ENCODE data around the gene BEST2.

Gene BEST2

DNA sequence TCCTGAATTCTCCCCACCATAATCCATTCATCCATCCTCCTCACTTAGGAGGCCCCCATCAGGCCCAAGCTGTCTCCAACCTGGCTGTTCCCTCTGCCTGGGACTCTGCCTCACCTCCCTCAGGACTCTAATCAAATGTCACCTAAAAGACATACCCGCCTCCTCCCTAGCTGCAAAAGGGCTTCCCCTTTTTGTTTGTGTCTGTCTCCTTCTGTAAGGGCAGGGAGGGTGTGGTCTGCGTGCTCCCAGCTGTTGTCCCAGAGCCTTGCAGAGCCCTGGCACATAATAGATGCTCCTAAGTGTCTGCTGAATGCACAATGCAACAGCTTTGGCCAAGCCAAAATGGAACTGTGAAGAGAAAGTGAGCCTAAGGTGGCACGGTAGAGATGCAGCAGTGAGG is 21.5 kb upstream of the BEST2 start:
- DNase-seq (ENCODE audit: low read depth), result no peak

DNA sequence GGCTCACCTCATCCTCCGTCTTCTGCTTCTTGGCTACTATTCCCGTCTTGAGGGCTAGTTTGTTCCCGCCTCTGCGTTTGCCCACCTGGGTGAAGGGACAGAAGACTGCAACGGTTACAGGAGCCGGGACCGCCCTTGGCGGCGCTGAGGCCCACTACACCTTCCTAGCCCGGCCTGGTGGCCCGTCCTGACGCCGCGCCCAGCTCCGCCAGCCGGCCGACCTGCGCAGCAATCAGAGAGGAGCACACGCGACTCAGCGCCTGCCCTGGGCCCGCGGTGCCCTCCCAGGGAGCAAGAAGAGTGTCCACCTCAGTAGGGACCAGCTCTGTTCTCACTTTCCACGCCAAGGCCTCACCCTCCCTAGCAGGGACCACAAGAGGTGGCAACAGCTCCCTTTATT is 20.3 kb upstream of the BEST2 start:
- DNase-seq (ENCODE audit: low read depth), result no peak

DNA sequence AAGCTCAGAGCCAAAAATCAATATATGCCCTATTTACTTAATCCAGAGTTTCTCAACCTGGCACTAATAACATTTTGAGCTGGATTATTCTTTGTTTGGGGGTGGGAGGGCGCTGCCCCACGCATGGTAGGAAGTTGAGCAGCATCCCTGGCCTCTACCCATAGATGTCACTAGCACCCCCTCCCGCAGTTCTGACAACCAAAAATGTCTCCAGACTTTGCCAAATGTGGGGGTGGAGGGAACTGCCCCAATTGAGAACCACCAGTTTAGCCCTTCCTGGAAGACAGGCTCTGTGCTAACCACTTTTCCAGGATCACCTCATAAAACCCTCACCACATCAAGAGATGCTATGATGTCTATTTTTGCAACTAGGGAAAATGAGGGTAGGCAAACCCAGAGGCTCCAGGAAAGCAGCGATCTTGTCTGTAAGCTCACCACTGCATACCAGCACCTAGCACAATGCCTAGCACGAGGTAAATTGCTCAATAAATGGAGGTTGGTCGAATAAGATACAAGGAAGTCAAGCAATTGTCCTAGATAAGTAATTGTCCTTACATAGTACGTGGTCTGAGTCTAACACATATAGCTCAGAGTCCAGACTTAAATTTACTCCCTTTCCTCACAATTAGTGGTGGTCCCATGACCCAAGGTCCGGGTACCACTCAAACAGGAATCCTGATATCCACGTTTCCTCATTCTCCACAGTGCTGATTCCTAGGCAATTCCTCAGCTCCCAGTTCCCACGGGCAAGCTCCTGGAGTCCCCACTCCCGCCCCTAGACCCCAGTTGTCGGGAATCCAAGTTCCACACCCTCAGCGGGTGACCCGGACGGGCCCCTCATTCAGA is 18.0 kb upstream of the BEST2 start:
- DNase-seq (ENCODE audit: low read depth), result no peak

DNA sequence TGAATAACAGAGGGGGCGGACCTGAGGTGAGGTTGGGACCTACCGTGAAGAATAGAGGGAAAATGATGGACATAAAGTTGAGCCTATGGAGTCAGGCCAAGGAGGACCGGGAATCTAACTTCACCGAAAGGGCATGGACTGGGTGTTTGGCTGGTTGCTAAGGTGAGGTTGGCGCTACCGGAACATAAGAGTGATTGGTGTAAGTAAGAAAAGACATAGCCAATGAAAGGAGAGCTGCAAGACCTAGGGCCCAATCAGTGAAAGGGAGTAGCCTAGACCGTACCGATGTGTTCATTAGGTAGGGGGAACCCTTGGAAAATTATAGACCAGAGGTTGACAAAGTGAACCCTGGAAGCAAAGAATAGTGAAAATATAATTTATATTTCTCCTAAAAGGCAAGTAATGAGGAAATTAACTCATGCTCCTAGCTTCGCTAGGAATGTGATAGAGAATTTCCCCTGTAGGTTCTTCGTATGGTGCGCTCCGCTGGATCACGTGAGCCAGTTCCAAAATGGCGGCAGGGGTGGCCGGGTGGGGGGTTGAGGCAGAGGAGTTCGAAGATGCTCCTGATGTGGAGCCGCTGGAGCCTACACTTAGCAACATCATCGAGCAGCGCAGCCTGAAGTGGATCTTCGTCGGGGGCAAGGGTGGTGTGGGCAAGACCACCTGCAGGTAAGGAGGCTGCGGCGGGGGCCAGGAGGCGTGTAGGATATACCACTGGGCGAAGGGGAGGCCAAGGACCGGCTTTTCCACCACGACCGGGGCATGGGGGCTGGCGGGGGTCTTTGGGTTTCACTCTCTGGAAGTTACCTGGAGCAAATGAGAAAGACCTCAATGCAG is 14.4 kb upstream of the BEST2 start, which contains the start of gene GET3:
Gene GET3 (plus strand): TSS at position 503 of the 840 bp plus-strand sequence. CDS start 9 bp downstream, at position 512.
- peak; percentile 59 for DNase-seq (ENCODE audit: low read depth)

DNA sequence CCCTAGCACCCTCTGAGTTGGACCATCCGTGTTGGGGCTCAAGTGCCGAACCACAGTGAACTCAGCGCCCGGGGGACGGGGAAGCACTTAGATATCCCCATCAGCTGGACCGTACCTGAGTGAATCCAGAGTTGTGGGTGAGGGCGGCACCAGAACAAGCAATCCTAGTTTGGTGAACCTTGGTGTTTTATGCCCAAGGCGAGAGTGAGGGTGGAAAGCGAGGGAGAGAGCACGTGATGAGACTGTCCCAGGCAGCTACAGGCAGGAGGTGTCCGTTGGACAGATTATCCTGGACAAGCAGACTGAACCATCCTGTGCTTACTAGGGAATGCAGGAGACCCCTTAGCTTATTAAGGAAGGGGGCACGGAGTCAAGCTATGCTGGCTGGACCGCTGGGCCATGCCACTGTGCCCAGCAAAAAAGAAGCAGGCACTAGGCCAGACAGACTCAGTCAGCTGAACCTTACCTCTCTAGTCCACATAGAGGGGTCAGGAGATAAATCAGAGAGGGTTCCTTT is 13.7 kb upstream of the BEST2 start:
- DNase-seq (ENCODE audit: low read depth), result no peak

DNA sequence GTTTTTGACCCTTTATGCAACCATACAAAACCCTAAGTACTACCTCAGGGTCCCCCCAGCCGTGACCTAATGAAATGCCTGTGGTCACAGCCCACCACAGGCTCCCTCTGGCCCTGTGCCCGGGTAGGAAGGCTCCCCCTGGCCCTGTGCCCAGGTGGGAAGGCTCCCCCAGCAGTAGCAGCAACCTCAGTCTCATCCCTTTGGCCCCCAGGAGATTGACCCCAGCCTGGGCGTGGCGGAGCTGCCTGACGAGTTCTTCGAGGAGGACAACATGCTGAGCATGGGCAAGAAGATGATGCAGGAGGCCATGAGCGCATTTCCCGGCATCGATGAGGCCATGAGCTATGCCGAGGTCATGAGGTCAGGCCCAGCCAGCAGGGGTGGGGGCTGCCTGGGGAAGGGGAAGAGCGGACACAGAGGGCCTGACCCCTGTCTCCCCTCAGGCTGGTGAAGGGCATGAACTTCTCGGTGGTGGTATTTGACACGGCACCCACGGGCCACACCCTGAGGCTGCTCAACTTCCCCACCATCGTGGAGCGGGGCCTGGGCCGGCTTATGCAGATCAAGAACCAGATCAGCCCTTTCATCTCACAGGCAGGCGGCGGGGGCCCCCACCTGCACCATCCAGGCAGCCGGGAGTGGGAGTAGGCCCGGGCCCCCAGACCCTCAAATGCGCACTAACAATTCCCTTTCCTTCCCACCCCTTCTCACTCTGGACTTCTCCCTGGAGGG is 6.3 kb upstream of the BEST2 start:
- DNase-seq (ENCODE audit: low read depth), result no peak

DNA sequence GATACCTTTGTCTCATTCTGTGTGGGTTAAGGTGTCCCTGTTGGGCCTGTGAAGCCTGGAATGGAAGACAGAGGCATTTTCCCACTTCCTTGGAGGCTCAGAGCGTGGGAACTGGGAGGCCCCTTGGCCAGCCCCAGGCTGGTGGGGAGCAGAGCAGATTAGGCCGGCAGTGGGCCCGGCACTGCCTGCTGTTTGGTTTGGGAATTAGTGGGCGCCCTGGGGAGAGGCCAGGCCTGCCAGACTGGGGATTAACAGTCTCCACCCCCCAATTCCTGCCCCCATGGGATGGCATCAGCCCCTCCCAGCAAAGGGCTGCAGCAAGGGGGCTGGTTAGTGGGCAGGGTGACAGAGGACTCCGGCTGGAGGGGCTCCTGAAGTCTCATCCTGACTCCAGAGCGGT is 3.1 kb upstream of the BEST2 start:
- DNase-seq (ENCODE audit: low read depth), result no peak

DNA sequence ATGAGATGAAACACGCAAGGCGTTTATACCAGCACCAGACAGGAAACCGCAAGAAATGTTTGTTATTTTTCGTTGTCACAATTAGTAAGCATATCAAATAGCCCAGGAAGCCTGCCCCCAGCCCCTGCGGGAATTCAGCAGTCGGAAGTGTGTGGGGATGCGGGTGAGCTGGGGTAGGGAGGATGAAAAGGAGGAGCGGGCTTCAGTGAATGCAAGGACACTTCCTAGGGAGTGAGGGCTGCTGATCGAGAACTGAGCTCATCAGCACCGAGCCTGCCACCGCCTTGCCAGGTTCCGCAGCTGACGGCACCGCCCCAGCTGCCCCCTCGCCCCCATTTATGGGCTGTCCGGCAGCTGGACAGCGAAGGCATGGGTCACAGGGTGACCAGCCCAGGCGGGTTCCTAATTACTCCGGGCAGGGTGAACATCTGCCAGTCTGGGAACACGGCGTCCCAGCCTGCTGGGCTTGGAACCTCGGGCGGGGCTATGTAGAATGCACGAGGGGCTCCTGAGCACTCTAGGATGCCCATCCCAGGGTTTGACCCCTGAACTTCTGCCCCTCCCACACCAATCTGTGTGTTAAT is 1.6 kb upstream of the BEST2 start:
- DNase-seq (ENCODE audit: low read depth), result no peak

DNA sequence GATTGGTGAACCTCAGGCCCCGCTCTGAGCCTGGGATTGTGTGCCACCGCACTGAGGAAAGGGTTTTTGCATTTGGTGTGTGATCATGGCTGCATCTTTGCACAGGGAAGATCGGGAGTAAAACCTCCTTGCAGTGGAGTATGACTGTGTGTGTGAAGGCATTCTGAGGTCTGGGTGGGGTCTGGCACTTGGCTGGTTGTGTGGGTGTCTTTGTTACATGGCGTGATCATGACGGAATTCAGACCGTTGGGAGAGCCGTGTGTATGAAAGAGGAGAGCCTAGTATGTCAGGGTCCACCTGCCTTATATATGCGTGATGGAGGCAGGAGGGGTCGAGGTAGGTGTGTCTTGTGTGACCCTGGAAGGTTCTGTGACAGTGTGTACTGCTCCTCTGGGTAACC is 740 bp upstream of the BEST2 start:
- no peak for DNase-seq (ENCODE audit: low read depth)

DNA sequence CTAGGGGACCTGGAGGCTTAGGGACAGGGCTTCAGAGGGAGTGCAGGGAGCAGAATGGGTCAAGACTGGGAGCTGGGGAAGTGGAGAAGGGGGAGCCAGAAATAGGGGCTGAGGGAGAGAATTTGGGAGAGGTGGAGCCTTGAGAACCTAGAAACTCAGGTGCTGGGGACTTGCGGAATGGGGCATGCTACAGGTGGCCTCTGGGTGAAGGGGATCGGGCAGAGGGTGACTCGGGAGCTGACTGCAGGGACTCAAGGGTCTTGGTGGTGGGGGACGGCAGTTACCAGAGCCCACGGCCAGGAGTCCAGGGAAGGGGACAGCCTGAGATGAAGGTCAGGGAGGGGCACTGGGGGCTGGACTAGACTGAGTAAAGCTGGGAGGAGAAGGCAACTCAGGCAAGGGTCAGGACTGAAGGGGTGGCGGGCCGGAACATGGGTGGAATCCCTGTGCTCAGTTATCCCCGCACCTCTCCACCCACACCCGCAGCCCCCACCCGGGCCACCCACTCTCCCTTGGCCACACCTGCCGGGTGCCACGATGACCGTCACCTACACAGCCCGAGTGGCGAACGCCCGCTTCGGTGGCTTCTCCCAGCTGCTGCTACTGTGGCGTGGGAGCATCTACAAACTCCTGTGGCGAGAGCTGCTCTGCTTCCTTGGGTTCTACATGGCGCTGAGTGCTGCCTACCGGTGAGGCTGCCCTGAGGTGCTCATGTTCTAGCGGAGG is 628 bp downstream of the BEST2 start:
- DNase-seq (ENCODE audit: low read depth), result no peak

DNA sequence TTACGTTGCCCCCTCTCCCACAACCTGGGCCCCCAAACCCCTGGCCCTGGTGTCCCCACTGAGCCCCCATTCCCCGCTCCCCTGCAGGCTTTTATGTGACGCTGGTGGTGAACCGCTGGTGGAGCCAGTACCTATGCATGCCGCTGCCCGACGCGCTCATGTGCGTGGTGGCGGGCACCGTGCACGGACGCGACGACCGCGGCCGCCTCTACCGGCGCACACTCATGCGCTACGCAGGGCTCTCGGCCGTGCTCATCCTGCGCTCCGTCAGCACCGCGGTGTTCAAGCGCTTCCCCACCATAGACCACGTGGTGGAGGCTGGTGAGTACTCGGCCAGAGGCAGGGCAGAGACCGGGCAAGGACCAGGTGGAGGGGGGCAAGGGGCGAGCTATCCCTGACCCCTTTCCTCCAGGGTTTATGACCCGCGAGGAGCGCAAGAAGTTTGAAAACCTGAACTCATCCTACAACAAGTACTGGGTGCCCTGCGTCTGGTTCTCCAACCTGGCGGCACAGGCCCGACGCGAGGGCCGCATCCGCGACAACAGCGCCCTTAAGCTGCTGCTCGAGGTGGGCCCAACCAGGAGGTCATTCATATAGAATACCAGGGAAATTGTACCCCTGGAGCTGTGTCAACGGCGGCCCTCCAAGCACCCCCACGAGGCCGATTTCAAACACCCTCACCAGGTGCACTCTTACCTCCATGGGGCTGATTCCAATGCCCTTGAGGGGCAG is 3.0 kb downstream of the BEST2 start:
- DNase-seq (ENCODE audit: low read depth), result no peak

DNA sequence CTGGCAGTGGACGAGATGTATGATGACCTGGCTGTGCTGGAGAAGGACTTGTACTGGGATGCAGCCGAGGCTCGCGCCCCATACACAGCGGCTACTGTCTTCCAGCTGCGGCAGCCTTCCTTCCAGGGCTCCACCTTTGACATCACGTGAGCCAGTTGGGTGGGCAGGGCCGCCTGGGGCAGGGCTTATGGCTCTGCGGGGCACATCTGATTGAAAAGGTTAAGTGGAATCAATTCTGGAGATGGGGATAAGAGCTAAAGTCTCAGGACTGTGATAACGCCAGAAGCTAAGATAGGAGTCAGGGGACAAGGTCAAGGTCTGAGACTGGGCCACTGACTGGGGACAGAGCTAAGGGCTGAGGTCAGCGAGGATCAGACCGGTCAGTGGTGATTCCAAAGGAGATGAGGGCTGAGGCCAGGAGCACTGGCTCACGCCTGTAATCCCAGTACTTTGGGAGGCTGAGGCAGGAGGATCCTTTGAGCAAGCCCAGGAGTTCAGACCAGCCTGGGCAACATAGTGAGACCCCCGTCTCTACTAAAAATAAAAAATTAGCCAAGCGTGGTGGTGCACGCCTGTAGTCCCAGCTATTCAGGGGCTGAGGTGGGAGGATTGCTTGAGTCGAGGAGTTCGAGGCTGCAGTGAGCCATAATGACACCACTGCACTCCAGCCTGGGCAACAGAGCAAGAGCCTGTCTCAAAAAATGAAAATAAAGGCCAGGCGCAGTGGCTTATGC is 4.7 kb downstream of the BEST2 start:
- DNase-seq (ENCODE audit: low read depth), result no peak

DNA sequence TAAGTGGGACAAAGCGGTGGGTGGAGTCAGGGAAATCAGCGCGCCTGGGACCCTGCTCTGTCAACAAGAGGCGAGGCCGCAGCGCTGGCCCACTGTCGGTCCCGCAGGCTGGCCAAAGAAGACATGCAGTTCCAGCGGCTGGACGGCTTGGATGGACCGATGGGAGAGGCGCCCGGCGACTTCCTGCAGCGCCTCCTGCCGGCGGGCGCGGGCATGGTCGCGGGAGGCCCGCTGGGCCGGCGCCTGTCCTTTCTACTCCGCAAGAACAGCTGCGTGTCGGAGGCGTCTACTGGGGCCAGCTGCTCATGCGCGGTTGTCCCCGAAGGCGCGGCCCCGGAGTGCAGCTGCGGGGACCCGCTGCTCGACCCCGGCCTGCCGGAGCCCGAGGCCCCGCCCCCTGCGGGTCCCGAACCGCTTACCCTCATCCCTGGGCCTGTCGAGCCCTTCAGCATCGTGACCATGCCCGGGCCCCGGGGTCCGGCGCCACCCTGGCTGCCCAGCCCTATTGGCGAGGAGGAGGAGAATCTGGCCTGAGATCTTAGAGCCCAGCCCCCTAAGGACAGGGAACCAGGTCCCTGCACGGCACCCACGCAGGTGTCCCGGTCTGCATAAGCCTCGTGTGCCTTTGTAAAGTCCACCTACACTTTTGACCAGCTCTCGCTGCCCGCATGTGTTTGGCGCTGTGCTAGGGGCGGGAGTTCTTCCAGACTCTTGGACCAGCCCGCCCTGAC is 6.1 kb downstream of the BEST2 start:
- no peak for DNase-seq (ENCODE audit: low read depth)

DNA sequence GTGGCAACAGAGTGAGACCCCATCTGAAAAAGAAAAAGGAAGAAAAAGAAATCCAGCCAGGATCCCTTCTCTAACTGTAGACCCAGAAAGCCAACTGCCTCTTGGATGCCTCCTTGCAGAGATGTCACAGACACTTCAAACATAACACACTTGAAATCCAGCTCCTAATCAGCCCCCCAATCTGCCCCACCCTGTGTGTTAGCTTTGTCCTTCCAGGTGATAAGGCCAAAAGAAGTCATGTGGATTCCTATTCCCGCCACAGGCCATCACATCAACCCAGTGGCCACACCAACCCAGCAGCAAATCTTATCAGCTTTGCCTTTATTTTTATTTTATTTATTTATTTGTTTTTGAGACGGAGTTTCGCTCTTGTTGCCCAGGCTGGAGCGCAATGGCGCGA is 8.1 kb downstream of the BEST2 start:
- no peak for DNase-seq (ENCODE audit: low read depth)

DNA sequence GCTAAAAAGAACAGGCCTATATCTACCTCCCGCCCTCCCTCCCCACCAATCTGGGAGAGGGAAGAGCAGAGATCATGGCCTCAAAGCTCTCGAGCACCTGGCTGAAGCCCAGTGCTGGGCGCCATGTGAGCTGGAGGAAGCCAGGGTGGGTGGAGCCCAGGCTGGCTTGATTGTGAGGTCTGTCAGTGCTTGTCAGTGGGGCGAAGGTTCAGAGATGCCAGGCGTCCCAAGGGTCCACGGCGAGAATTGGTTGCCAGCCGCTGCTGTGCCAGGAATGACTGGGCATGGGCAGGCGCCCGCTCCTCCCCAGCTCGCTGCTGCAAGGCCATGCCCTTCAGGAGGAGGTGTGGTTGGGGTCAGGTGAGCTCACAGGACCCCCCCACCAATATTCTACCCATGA is 11.5 kb downstream of the BEST2 start:
- DNase-seq (ENCODE audit: low read depth), result no peak

DNA sequence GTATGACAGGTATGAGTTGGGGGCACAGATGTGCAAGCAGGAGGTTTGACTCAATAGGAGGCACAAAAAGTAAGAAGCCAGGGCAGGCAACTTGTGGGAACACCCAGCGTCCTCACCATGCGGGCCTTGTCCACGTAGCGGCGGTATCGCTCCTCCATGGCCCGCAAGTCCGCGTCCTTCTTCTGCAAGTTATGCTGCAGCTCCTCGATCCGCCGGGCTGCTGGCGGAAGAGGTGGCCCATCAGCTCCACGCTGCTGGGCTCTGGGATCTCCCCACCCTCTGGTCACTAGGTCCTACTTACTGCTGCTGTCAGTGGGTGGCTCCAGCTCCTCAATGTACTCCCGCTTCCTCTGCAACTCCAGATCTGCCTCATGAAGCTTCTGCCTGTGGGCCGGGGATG is 13.1 kb downstream of the BEST2 start:
- DNase-seq (ENCODE audit: low read depth), result no peak

DNA sequence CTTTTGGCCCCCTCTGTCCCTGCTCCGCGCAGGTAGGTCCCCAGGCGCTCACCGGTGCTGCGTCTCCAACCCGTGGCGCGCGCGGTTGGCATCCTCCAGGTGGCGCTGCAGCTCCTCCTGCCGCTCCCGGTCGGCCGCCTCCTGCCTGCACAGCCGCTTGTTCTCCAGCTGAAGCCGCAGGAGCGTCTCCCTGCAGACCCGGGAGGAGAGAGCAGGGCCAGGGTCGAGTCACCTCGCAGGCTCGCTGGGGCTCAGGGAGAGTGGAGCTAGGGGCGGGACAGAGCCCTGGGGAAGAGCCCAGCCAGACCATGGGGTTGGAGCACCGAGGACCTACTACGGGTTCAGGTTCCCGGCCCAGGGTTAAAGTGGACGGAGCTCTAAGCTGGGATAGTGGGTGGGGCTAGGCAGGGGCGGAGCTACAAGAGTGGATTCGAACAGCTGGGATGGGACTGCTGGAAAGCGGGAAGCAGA is 14.5 kb downstream of the BEST2 start:
- DNase-seq (ENCODE audit: low read depth), result peak; percentile 61

DNA sequence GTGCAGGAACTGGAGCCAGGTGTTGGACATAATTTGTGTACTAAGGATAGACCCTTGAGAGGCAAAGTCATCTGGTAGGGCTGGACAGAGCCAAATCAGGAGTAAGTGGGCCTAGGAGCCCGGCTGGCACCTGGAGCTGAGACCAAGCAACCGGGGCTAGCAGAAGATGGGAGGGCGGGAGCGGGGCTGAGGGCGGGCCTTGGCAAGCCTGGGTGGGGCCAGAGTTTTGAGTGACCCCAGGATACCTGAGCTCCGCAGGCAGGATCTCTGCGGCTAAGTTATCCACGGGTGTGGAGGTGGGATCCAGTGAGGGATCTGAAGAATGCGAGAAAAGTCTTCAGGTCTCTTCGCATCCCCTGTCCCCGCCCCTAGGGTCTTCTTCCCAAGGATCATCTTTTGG is 15.6 kb downstream of the BEST2 start:
- DNase-seq (ENCODE audit: low read depth), result no peak

DNA sequence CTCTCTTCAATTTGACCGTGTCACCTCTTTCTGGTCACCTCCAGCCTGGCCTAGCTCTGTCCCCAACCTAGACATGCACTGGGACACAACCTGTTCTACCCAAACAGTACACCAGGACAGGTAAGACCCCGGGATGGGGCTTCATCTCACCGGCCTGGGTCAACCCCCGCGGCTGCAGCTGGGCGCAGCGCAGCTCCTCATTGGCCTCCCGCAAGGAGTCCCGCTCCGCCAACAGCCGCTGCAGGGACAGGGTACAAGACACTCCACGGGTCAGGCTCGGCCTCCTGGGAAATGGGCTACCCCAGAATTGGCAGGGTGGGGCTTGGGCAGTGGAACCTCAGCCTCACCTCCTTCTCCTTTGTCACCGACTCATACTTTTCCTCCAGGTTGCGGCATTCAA is 16.1 kb downstream of the BEST2 start:
- no peak for DNase-seq (ENCODE audit: low read depth)

All from stimulated activated CD8-positive, alpha-beta memory T cell treated with anti-CD3 and anti-CD28 coated beads, Interleukin-7, amount 100 ng/mL, for 24 hours (primary cell).